CD4-positive, alpha-beta T cell (primary cell): Measurements from ENCODE around the gene TBC1D16. TPM values are rescaled to one million over a fixed set of nuclear protein-coding genes. Genes with fewer than 3 reads are reported as not detected.

Source experiments
- ATAC-seq: fragments of 200-7000 bp; cut with Tn5 transposase; one replicate; pipeline ENCODE4 v1.10.0; 2022; ENCODE audit warnings: mild to moderate bottlenecking; ENCODE audit not compliant: poor library complexity
- CTCF ChIA-PET: fragments of 350-600 bp; sonication (Branson Sonifier 250); formaldehyde crosslinking; loops from one replicate; lab custom pipeline; 2021; ENCODE audit warnings: antibody characterized with exemption, inconsistent platforms; lab: Charles Lee
- POLR2A ChIA-PET: fragments of 350-600 bp; sonication (Branson Sonifier 250); formaldehyde crosslinking; loops from one replicate; lab custom pipeline; 2021; ENCODE audit warnings: antibody characterized with exemption, inconsistent platforms; lab: Charles Lee
- DNase-seq, 14 experiments: peaks; one replicate each; pipeline ENCODE4 v3.0.0-alpha.2; 2013 to 2020; ENCODE audit warnings: mixed read lengths in 2 of 14
- H3K27ac ChIP-seq, 2 donors: one replicate each; pipeline versions ENCODE4 v1.5.1 to v1.7.0; 2013; ENCODE audit warnings: low read length in 2 of 2, low read depth in 1 of 2, mild to moderate bottlenecking in 1 of 2
- H3K27me3 ChIP-seq, 2 experiments: 1 replicate in 1 of 2; 2 replicates in 1 of 2; pipeline versions ENCODE4 v1.6.1 to v1.7.0; 2013; ENCODE audit warnings: low read length in 2 of 2, control low read depth in 1 of 2, mild to moderate bottlenecking in 1 of 2, moderate library complexity in 1 of 2; ENCODE audit not compliant: insufficient read depth in 2 of 2, control insufficient read depth in 1 of 2
- H3K36me3 ChIP-seq: one replicate; pipeline ENCODE4 v1.6.1; 2013; ENCODE audit warnings: low read length, control low read depth; ENCODE audit not compliant: insufficient read depth
- H3K4me1 ChIP-seq: one replicate; pipeline ENCODE4 v1.6.1; 2013; ENCODE audit warnings: low read length, control low read depth; ENCODE audit not compliant: insufficient read depth
- H3K4me3 ChIP-seq: one replicate; pipeline ENCODE4 v1.5.1; 2013; ENCODE audit warnings: mild to moderate bottlenecking, low read length, moderate library complexity
- H3K9me3 ChIP-seq, 2 experiments: 1 replicate in 1 of 2; 2 replicates in 1 of 2; pipeline versions ENCODE4 v1.6.1 to v1.7.0; 2013; ENCODE audit warnings: low read length in 2 of 2, mild to moderate bottlenecking in 2 of 2, control low read depth in 1 of 2, moderate library complexity in 1 of 2; ENCODE audit not compliant: control insufficient read depth in 1 of 2, insufficient read depth in 1 of 2
- H3K27ac Mint-ChIP-seq: one replicate; pipeline ENCODE4 v1.8.0; 2020; ENCODE audit warnings: mixed read lengths
- H3K27me3 Mint-ChIP-seq: one replicate; pipeline ENCODE4 v1.8.0; 2021; ENCODE audit warnings: mixed read lengths
- H3K36me3 Mint-ChIP-seq: one replicate; pipeline ENCODE4 v1.8.0; 2021; ENCODE audit warnings: low read depth, mixed read lengths
- H3K4me1 Mint-ChIP-seq: one replicate; pipeline ENCODE4 v1.8.0; 2021; ENCODE audit warnings: low read depth, mixed read lengths
- H3K4me3 Mint-ChIP-seq: one replicate; pipeline ENCODE4 v1.8.0; 2020; ENCODE audit warnings: mild to moderate bottlenecking, mixed read lengths
- H3K9me3 Mint-ChIP-seq: one replicate; pipeline ENCODE4 v1.8.0; 2020; ENCODE audit warnings: mixed read lengths
- intact Hi-C, 2 experiments: fragments of 100-400 bp; cut with DNase I in 1 of 2; cut with micrococcal nuclease in 1 of 2; formaldehyde crosslinking; loops; one replicate each; pipeline versions ENCODE4 v1.15.1 to v1.9.0; 2023 to 2025; cut with DNase I, micrococcal nuclease
- total RNA-seq, 174 experiments: library from RNA in 2 of 174; stranded (reverse) in 2 of 174; gene quantifications; one replicate each; pipeline ENCODE4 v1.2.3 and lab custom pipeline; 2021 to 2026
- TF ChIP-seq, protein P1 (sequence below): fragments of 200-600 bp; IDR thresholded peaks from one replicate; pipeline ENCODE4 v1.8.0; 2022; ENCODE audit warnings: antibody characterized with exemption, mild to moderate bottlenecking

TBC1D16 gene
- total RNA-seq, 2 experiments from 2014 or later: 1.9 to 2.5 TPM

DNA sequence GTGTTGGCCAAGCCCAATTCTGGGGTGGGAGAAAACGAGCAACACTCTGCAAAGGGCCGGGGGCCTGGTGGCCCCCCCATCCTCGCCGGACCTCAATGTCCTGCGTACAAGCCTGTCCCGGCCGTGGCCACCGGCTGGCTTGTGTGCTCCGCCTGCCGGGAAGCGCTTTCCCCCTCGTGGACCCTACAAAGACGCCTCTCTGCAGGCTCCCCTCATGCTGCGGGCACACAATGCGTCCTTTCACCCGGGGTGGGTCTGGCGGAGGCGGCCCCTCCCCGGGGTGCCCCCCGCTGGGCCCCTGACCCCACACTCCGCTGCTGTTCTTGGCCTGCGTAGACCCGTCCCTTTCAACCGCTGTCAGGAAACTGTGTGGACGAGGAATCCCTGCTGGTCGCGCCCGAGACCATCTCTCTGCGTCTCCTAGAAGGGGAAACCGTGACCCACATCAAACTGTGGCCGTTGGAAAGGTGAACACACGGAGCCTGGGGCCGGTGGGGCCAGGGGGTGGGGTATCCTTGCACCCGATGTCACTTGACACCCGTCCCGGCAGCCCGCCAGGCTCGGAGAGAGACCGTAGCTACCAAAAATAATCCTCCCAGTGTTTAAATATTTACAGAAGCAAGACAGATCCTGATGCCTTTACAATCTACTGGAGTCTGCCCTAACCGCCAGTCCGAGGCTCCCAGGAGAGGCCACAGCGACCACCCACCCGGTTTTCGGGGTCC lies 43.6 kb downstream of the TBC1D16 start:
- ATAC-seq: no peak
- intact Hi-C loops: loop anchor here (1.0 to 10.0 kb wide), 6 partner anchors 147 to 917 kb away; partner anchors contain the start of genes CBX4 (in 1 of the 2) and ENGASE (in 1 of the 2)
- ChIA-PET CTCF (interaction anchor here (0.5 to 1.2 kb wide), 4 partner anchors 9 to 251 kb away, joined by 3 to 5 read pairs (median 4); no protein-coding TSS in a partner anchor), POLR2A (interaction anchor here (1.8 kb wide), 1 partner anchor 152 kb away, joined by 10 read pairs; the partner anchor contains the start of gene CBX4)
- H3K4me1 Mint-ChIP-seq: peaks cover 53% of the 10 kb centered on the region
- H3K4me3 Mint-ChIP-seq: peak overlapping the region; percentile 82
- no peaks in the 10 kb centered on the region for H3K36me3 ChIP-seq
- H3K27me3 ChIP-seq: no peaks in the 10 kb centered on the region
- no peaks in the 10 kb centered on the region for H3K27me3 Mint-ChIP-seq
- H3K4me1 ChIP-seq: peaks cover 48% of the 10 kb centered on the region
- TF ChIP-seq, protein P1, sequence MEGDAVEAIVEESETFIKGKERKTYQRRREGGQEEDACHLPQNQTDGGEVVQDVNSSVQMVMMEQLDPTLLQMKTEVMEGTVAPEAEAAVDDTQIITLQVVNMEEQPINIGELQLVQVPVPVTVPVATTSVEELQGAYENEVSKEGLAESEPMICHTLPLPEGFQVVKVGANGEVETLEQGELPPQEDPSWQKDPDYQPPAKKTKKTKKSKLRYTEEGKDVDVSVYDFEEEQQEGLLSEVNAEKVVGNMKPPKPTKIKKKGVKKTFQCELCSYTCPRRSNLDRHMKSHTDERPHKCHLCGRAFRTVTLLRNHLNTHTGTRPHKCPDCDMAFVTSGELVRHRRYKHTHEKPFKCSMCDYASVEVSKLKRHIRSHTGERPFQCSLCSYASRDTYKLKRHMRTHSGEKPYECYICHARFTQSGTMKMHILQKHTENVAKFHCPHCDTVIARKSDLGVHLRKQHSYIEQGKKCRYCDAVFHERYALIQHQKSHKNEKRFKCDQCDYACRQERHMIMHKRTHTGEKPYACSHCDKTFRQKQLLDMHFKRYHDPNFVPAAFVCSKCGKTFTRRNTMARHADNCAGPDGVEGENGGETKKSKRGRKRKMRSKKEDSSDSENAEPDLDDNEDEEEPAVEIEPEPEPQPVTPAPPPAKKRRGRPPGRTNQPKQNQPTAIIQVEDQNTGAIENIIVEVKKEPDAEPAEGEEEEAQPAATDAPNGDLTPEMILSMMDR: peak; percentile 16
- peak overlapping the region; percentile 66 for H3K27ac Mint-ChIP-seq
- H3K9me3 Mint-ChIP-seq: no peaks in the 10 kb centered on the region
- no peak overlapping the region for H3K27ac ChIP-seq
- no peaks in the 10 kb centered on the region for H3K9me3 ChIP-seq
- DNase-seq: peak in 1 of 14 experiments; percentile 3
- H3K4me3 ChIP-seq: peak overlapping the region; percentile 76
- no peaks in the 10 kb centered on the region for H3K36me3 Mint-ChIP-seq

DNA sequence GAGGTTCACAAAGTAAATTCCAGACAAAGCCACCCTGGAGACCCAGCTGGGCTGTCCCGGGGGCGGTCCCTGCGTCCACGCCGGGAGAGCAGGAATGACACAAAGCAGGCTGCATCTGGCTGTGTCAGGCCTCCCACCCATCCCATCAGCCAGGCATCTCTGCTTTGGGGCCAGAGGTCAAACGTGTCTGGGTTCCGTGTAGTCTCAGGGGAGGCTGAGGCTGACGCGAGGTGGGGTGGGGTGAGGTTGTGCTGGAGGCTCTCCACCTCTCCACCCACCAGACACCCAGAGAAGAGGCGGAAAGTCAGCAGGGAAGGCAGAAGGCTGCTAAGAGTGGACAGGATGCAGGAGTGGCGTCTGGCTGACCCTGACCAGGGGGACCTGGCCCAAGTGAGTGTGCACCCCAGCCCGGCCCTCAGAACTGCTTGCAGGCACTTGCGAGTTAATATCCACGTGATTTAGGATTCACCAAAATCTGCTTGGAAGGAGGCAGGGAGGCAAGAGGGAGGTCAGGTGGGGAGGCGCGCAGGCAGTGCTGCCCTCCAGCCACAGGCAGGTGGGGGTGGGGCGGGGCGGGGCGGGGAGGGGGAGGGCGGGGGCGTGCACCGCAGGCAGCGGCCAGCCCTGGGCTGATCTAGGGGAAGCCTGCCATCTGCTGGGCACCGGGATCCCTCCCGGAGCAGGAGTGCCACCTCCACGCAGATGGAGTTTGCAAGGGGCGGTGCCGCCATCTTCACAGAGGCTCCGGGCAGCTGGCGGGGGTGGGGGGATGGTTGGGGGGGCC lies 44.3 kb downstream of the TBC1D16 start:
- no peaks in the 10 kb centered on the region for H3K9me3 ChIP-seq
- H3K27me3 ChIP-seq: no peaks in the 10 kb centered on the region
- peak overlapping the region; percentile 76 for H3K4me3 ChIP-seq
- Mint-ChIP-seq H3K4me1 (peaks cover 46% of the 10 kb centered on the region), H3K36me3 (no peaks in the 10 kb centered on the region), H3K9me3 (no peaks in the 10 kb centered on the region), H3K27me3 (no peaks in the 10 kb centered on the region), H3K4me3 (peak overlapping the region; percentile 82), H3K27ac (peak overlapping the region; percentile 66)
- POLR2A ChIA-PET: interaction anchor here (1.8 kb wide), 1 partner anchor 152 kb away, joined by 10 read pairs; the partner anchor contains the start of gene CBX4
- H3K27ac ChIP-seq: no peak overlapping the region
- H3K4me1 ChIP-seq: peaks cover 41% of the 10 kb centered on the region
- CTCF ChIA-PET: interaction anchor here (0.5 to 1.2 kb wide), 4 partner anchors 9 to 250 kb away, joined by 3 to 5 read pairs (median 4); no protein-coding TSS in a partner anchor
- TF ChIP-seq, protein P1: peak; percentile 60
- ATAC-seq (peak; percentile 95), DNase-seq (peak; percentile 76 to 92 (median 84))
- H3K36me3 ChIP-seq: no peaks in the 10 kb centered on the region
- intact Hi-C loops: loop anchor here (1.0 to 10.0 kb wide), 6 partner anchors 147 to 917 kb away; partner anchors contain the start of genes CBX4 (in 1 of the 2) and ENGASE (in 1 of the 2)

DNA sequence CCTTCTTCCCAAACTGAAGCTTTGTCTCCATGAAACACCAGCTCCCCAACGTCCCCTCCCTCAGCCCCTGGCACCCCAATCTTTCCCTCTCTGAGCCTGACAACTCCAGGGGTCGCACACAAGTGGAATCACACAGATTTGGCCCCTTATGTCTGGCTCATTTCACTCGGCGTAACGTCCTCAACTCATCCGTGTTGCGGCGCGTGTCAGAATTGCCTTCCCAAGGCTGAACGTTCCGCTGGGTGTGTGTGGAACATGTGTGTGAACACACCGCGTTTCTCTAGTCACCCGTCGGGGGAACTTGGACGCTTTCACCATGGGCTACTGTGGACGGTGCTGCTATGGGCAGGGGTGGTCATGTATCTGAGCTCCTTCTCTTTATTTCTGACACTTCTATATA lies 45.0 kb downstream of the TBC1D16 start:
- no peaks in the 10 kb centered on the region for H3K27me3 ChIP-seq
- no peak overlapping the region for H3K27ac ChIP-seq
- CTCF ChIA-PET: no interaction called here
- peak overlapping the region; percentile 66 for H3K27ac Mint-ChIP-seq
- no peaks in the 10 kb centered on the region for H3K36me3 ChIP-seq
- TF ChIP-seq, protein P1: no peak
- ATAC-seq (no peak), DNase-seq (no peak)
- intact Hi-C loops: loop anchor here (1.0 to 10.0 kb wide), 6 partner anchors 146 to 916 kb away; partner anchors contain the start of genes CBX4 (in 1 of the 2) and ENGASE (in 1 of the 2)
- POLR2A ChIA-PET: no interaction called here
- peaks cover 39% of the 10 kb centered on the region for H3K4me1 Mint-ChIP-seq
- no peaks in the 10 kb centered on the region for H3K36me3 Mint-ChIP-seq
- H3K27me3 Mint-ChIP-seq: no peaks in the 10 kb centered on the region
- H3K4me3 ChIP-seq: no peak overlapping the region
- peak overlapping the region; percentile 77 for H3K4me3 Mint-ChIP-seq
- no peaks in the 10 kb centered on the region for H3K9me3 ChIP-seq
- peaks cover 39% of the 10 kb centered on the region for H3K4me1 ChIP-seq
- H3K9me3 Mint-ChIP-seq: no peaks in the 10 kb centered on the region
